GM21723 (cell line): ENCODE results near the gene TMEM165.

Experiments
- ATAC-seq: cut with Tn5 transposase; IDR thresholded peaks from one replicate; pipeline ENCODE4 v1.9.1; 2021; ENCODE audit warnings: mild to moderate bottlenecking, moderate library complexity; ENCODE audit not compliant: unreplicated experiment

The TMEM165 gene

GRCh38 chr4:55399581-55399980, 3.8 kb downstream of the TMEM165 start:
- no peak for ATAC-seq

DNA sequence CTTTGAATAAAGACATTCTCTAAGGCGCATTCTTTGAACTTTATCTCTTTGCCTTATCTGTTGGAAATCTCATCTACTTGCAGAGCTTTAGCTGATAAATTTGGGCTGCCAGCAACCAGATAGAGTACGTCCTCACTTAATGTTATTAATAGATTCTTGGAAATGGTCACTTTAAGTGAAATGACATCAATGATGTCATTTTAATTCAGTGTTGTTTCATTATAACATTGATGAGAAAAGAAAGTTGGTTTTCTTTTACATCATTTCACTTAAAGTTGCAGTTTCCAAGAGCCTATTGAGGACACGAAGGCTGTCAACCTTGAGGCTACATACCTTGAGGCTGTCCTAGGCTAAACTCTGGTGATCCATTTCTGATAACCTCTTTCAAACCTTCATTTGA, 9.3 kb downstream of the TMEM165 start:
- no peak for ATAC-seq

DNA sequence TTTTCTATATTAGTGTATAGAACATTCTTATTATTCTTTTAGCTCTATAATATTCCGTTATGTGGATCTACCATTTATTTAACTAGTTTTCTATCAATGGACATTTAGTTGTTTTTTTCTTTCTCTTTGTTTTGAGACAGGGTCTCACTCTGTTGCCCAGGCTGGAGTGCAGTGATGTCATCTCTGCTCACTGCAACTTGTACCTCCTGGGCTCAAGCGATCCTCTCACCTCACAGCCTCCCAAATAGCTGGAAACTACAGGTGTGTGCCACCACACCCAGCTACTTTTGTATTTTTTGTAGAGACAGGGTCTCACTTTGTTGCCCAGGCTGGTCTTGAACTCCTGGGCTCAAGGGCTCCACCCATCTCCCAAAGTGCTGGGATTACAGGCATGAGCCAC, 10.8 kb downstream of the TMEM165 start:
- no peak for ATAC-seq

DNA sequence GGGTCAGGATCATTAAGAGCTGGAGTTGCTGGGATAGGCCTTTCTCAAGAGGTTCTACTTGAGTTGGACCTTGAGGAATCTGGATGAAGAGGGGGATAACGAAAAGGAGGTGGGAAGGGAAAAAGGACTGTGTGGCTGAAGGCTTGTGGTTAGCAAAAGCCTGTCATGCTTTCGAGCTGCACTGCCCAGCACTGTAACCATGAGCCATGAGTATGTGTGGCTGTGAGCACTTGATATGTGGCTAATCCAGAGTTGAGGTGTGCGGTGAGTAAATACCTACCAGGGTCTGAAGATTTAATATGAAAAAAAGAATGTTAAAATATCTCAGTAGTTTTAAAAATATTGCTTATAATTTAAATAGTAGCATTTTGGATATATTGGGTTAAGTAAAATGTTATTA, 11.4 kb downstream of the TMEM165 start:
- ATAC-seq, result no peak

GRCh38 chr4:55407764-55408163, 12.0 kb downstream of the TMEM165 start:
- ATAC-seq, result no peak

DNA sequence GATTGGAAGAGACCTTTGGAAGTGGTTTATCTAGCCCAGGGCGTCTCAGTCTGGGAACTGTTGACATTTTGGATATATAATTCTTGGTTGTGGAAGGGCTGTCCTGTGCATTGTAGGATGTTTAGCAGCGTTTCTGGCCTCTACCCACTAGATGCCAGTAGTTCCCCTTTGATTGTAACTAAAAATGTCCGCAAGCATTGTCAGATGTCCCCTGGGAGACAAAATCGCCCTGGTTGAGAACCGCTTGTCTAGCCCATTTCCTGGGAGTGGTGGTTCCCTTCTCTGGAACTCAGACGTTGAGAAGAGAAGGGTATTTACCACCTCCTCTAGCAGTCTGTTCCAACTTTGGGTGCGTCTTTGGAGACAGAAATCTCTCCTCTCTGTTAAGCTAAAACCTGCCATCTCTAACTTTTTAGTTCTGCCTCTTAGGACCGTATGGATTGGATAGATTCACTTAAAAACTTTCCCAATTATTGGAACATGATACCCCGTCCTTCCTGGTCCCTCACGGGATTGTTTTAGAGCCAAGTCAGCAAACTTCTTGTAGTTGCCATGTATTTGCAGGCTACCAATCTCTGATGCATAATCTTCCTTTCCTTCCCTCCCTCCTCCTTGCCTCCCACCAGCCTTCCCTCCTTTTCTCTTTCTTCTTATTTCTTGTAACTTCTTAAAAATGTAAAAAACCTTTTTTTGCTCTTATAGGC, 13.9 kb downstream of the TMEM165 start:
- ATAC-seq, result peak; percentile 82

- no peak for ATAC-seq
Measured at GRCh38 chr4:55410431-55410830, 14.7 kb downstream of the TMEM165 start.

DNA sequence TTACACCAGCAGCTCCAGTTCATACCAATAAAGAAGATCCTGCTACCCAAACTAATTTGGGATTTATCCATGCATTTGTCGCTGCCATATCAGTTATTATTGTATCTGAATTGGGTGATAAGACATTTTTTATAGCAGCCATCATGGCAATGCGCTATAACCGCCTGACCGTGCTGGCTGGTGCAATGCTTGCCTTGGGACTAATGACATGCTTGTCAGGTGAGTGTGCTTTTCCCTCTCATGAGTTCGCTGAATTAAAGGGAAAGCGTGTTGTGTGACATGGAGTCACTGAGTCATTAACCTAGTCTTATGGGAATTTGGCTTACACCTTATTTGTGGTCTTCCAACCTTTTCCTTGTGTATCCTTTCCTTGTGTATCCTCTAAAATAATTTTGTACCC, 15.9 kb downstream of the TMEM165 start:
- ATAC-seq, result no peak

DNA sequence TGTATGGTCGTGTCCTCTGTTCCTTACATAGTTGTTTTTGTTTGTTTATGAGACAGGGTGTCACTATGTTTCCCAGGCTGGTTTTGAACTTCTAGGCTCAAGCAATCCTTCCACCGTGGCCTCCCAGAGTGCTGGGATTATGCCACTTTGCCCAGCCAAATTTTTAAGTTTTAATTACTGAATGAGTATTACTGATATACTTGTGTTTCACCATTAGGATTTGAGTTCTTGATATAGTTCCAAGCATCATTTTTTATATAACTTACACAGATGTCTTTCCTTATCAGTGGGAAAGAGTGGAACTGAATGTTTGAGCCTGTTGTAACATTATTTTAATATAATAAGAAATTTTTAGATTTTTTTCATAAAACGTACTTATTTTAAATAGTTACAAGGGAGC, 20.4 kb downstream of the TMEM165 start:
- no peak for ATAC-seq

- ATAC-seq, result no peak
Measured at GRCh38 chr4:55424791-55425190, 29.0 kb downstream of the TMEM165 start.

DNA sequence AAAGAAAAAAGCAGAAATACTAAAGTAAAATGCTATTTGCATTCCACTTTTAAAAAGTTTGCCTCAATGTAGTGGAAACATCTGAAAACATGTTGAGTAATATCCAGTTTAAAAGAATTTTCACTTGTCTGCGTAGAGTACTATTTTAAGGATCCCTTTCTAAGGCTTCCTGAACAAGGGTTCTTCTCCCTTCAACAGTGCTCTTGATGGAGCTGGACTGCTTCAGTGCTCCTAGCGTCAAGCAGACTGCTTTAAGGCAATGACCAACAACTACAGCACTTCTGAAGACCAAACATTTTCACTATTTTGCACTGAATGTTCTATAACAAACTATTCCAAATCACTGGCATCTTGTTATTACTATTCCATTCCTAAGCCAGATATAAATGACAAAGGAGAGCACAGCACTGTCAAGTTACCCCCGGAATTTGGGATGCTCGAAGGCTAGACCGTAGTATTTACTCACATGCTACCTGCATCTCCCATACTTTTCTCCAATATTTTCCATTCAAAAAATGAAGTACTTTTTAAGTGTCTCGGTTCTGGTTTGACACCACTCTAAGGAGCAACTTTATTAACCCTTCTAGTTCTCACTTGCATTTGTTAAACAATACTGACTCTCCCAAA, 36.1 kb downstream of the TMEM165 start:
- no peak for ATAC-seq

DNA sequence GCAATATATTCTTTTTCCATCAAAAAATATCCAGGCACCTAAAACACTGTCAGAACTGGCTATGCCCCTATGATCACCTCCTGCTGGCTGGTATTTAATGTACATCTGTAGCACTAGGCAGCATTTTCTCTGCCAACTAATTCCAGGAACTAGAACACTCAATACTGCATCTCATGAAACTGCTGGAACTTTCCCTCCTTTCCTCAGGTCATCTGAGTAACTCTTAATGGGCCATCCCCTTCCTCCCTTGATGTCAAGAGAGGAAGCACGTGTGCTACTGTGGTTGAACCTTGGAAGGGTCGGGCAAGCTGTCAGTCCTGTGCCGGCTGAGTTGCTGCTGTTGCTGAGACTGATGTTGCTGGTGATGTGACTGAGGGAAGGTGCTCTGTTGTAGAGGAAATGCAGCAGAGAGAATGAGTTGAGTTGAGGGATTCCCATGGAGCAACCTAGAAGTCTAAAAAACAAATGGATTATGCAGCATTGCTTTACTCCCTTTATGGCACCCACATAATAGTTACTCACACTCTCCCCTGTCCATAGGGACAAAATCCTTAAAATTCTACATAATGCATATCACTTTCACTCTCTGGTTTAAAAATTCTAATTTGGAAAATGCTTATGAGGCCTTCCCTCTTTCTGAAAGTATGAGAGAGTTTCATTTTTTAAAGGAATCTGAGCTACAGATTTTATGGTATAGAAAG, 39.5 kb downstream of the TMEM165 start:
- peak; percentile 69 for ATAC-seq

DNA sequence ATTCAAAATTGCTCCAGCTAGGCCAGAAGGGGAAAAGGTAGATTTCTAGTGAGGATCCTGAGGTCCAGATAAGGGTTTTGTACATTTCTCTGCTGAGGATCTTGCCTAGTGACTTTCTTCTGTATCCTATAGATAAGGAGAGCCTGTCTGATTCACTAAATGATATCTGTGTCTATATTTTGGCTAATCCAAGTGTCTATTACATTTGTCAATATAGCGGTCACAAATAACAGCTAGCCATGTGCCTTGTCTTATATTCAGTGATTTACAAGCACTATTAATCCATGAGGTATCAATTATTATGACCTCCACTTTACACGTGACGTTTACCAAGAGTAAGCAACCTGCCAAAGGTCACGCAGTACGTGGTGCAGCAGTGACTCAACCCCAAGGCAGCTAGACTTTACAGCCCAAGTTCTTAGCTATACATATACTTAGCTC, 41.6 kb downstream of the TMEM165 start:
- ATAC-seq, result no peak

- ATAC-seq, result no peak
Measured at GRCh38 chr4:55437823-55438222, 42.1 kb downstream of the TMEM165 start.

GRCh38 chr4:55438314-55438713, 42.6 kb downstream of the TMEM165 start:
- no peak for ATAC-seq

- ATAC-seq, result no peak
Measured at GRCh38 chr4:55439023-55439422, 43.3 kb downstream of the TMEM165 start.

- peak; percentile 64 for ATAC-seq
Measured at GRCh38 chr4:55440786-55441185, 45.0 kb downstream of the TMEM165 start.

- ATAC-seq, result no peak
Measured at GRCh38 chr4:55442541-55442940, 46.8 kb downstream of the TMEM165 start.

GRCh38 chr4:55444827-55445226, 49.1 kb downstream of the TMEM165 start:
- ATAC-seq, result no peak

DNA sequence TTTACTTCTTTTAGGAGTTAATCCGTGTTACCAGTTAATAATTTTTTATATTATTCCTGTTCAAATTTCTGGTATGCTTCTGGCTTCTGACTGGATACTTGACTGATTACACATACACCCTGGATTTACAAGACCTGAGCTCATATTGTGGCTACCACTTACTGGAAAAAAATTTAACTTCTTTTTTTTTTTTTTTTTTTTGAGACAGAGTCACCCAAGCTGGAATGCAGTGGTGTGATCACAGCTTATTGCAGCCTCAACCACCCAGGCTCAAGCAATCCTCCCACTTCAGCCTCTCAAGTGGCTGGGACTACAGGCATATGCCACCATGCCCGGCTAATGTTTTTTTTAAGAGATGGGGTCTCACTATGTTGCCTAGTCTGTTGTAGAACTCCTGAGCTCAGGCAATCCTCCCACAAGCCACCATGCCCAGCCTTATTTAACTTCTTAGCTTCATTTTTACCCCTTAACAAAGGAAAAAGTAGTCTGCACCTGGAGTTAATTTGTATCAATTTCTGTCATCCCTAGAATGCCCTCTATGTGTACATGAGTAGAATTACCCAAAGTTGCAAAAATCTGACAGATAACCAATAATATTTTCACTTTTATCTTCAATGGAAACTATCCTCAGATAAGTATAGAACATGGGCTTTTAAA, 50.3 kb downstream of the TMEM165 start:
- ATAC-seq, result no peak

GRCh38 chr4:55446578-55446922, 50.8 kb downstream of the TMEM165 start:
- no peak for ATAC-seq
